ENCODE results near the gene HTRA3. TPM values are rescaled to one million over a fixed set of nuclear protein-coding genes. Genes with fewer than 3 reads are reported as not detected.

Gene HTRA3
- total and polyA plus RNA-seq, 2 of the 8 experiments (the other 6 are each of a cell fraction or from before 2014, with no cell fraction given): 3.2 to 5.8 TPM

DNA sequence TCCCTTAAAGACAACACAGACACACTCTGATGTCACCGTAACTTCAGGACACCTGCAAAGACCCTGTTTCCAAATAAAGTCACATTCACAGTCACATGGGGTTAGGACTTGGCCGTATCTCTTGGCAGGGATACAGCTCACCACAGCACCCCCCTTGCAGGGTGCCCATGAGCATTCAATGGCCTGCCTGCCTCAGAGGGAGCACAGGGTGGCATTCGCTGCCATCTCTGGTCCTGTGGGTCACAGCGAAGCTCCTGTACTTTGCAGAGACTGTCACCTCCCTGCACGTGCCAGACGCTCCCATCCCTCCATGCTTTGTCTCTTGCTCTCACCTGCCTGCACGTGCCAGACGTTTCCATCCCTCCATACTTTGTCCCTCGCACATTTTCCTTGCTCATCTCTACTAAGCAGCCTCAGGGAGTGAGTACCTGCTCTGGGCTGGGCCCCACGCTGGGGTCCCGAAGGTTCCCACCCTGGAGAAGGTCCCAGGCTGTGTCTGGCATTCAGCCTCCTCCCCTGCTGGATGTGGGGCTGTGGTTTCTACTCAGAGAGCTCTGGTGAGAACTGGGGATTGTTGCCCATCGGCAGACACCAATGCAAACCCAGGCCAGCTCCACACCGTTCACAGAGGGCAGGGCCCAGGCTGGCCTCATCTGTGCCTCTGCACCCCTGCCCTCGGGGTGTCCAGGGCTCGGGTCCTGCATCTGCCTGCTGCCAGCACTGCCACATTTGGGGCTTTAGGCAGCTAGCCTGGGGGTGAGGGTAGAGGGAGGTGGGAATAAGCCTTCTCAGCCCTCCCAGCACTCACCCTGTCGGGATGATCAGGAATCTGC, 15.8 kb downstream of the HTRA3 start:
- H3K4me3 ChIP-seq (ENCODE audit: extremely low read depth in 1 of 4, insufficient read depth in 2 of 4, low read depth in 3 of 4, low read length in 4 of 4): no peak overlapping the region
- H4K5ac ChIP-seq (ENCODE audit: insufficient read length, low read depth, low read length): no peak overlapping the region
- no peak for FAIRE-seq
- no peak overlapping the region for H2BK15ac ChIP-seq (ENCODE audit: low read length)
- H3K9ac ChIP-seq (replicated peaks in 1 of 4; ENCODE audit: extremely low read depth in 1 of 4, low read depth in 3 of 4, low read length in 3 of 4): no peak overlapping the region
- no peak overlapping the region for H2AFZ ChIP-seq (ENCODE audit: low read length)
- no peak for TF ChIP-seq NRF1 (IDR thresholded peaks at IDR 0.05; ENCODE audit: low read depth, low read length)
- TF ChIP-seq PHF8 (conservative IDR thresholded peaks at IDR 0.05; ENCODE audit: low read depth, low read length): no peak
- TF ChIP-seq NANOG (IDR thresholded peaks at IDR 0.05; ENCODE audit: insufficient read depth, low read depth, low read length, poor library complexity, severe bottlenecking): no peak
- no peak for TF ChIP-seq POLR2AphosphoS5 (IDR thresholded peaks at IDR 0.05; ENCODE audit: low read depth, low read length)
- no peak for TF ChIP-seq JUN (IDR thresholded peaks at IDR 0.05; ENCODE audit: low read depth, low read length)
- no peak for TF ChIP-seq MAX (IDR thresholded peaks at IDR 0.05)
- no peak for TF ChIP-seq RFX5 (IDR thresholded peaks at IDR 0.05; ENCODE audit: borderline replicate concordance, low read depth, low read length)
- TF ChIP-seq KDM5A (IDR thresholded peaks at IDR 0.05; ENCODE audit: low read length): no peak
- TF ChIP-seq, protein P1, sequence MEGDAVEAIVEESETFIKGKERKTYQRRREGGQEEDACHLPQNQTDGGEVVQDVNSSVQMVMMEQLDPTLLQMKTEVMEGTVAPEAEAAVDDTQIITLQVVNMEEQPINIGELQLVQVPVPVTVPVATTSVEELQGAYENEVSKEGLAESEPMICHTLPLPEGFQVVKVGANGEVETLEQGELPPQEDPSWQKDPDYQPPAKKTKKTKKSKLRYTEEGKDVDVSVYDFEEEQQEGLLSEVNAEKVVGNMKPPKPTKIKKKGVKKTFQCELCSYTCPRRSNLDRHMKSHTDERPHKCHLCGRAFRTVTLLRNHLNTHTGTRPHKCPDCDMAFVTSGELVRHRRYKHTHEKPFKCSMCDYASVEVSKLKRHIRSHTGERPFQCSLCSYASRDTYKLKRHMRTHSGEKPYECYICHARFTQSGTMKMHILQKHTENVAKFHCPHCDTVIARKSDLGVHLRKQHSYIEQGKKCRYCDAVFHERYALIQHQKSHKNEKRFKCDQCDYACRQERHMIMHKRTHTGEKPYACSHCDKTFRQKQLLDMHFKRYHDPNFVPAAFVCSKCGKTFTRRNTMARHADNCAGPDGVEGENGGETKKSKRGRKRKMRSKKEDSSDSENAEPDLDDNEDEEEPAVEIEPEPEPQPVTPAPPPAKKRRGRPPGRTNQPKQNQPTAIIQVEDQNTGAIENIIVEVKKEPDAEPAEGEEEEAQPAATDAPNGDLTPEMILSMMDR (IDR thresholded peaks at IDR 0.05; ENCODE audit: control extremely low read depth in 1 of 3, insufficient read depth in 1 of 3, low read depth in 1 of 3, low read length in 3 of 3): no peak
- TF ChIP-seq CHD2 (IDR thresholded peaks at IDR 0.05; ENCODE audit: low read length): no peak
- H3K4me1 ChIP-seq (replicated peaks in 1 of 4; ENCODE audit: control insufficient read depth in 3 of 4, insufficient read depth in 4 of 4, low read length in 3 of 4): no peaks in the 10 kb centered on the region
- H3K18ac ChIP-seq (ENCODE audit: extremely low read depth, low read length): no peak overlapping the region
- H3K79me1 ChIP-seq (ENCODE audit: low read depth, low read length): no peaks in the 10 kb centered on the region
- no peaks in the 10 kb centered on the region for H3K27me3 ChIP-seq (replicated peaks in 1 of 4; ENCODE audit: control insufficient read depth in 3 of 4, extremely low read depth in 1 of 4, insufficient read depth in 3 of 4, low read length in 3 of 4)
- DNase-seq (ENCODE audit: low read depth in 1 of 2, low spot score in 2 of 2): no peak
- H2BK20ac ChIP-seq (ENCODE audit: low read length): no peak overlapping the region
- H3K4me2 ChIP-seq (ENCODE audit: insufficient read depth in 1 of 2, low read depth in 2 of 2, low read length in 2 of 2): no peak overlapping the region
- H3K23me2 ChIP-seq (ENCODE audit: low read depth, low read length): no peaks in the 10 kb centered on the region
- no peak overlapping the region for H2BK5ac ChIP-seq (ENCODE audit: low read depth, low read length)
- 85% methylated on average over 15 of the region's 16 CpGs; no CpG with 5 or more reads in 1 of the 2 experiments for WGBS, 2 experiments (ENCODE audit: extremely low coverage in 1 of 2, insufficient coverage in 1 of 2, insufficient read length in 1 of 2, insufficient replicate concordance in 2 of 2, low coverage in 1 of 2, low lambda C conversion rate in 2 of 2, missing lambda C conversion rate in 1 of 2)
- no peak overlapping the region for H2BK120ac ChIP-seq (replicated peaks; ENCODE audit: low read depth, low read length)
- CTCF ChIA-PET (ENCODE audit: partially characterized antibody): interaction anchor here (0.6 to 2.1 kb wide), 3 partner anchors 19 to 459 kb away, joined by 3 to 6 read pairs (median 5); no protein-coding TSS in a partner anchor
- H3K36me3 ChIP-seq (ENCODE audit: control insufficient read depth in 2 of 4, insufficient read depth in 4 of 4, low read length in 3 of 4): no peaks in the 10 kb centered on the region
- H4K91ac ChIP-seq (replicated peaks; ENCODE audit: insufficient read length, low read length): no peak overlapping the region
- no peak overlapping the region for H2BK12ac ChIP-seq (ENCODE audit: low read depth, low read length)
- no peaks in the 10 kb centered on the region for H3K9me3 ChIP-seq (ENCODE audit: insufficient read depth in 2 of 2, low read depth in 1 of 2, low read length in 1 of 2)
- POLR2A ChIA-PET (ENCODE audit: partially characterized antibody): no interaction called here
- no peak overlapping the region for H3K27ac ChIP-seq (ENCODE audit: low read depth, low read length)
- no peak overlapping the region for H3K14ac ChIP-seq (ENCODE audit: insufficient read length)
- no peaks in the 10 kb centered on the region for H3K79me2 ChIP-seq (ENCODE audit: control insufficient read depth in 1 of 2, insufficient read depth in 2 of 2, low read length in 2 of 2)
- peaks cover 0 to 1% of the 10 kb centered on the region in 2 experiments for H4K20me1 ChIP-seq (replicated peaks in 1 of 2; ENCODE audit: control insufficient read depth in 1 of 2, insufficient read depth in 2 of 2, low read length in 2 of 2)
- H4K8ac ChIP-seq (ENCODE audit: extremely low read depth, insufficient read depth, low read length): no peak overlapping the region
- no peak overlapping the region for H3K4ac ChIP-seq (replicated peaks; ENCODE audit: insufficient read length, low read depth, low read length)
- no peak overlapping the region for H3K23ac ChIP-seq (ENCODE audit: insufficient read length)
- H2AK5ac ChIP-seq (ENCODE audit: low read depth, low read length): no peak overlapping the region; the same call in 1 of the 2 replicates
- no peak overlapping the region for H3K56ac ChIP-seq (replicated peaks; ENCODE audit: insufficient read length, low read depth, low read length)

Measured in H1 (cell line).